ENCODE results near the gene GTF2F1.

- TF ChIP-seq EZH2 (IDR thresholded peaks at IDR 0.05) (no peak), POLR2AphosphoS5 (IDR thresholded peaks at IDR 0.05; ENCODE audit: borderline replicate concordance, low read depth, low read length) (no peak), FOXP2 (optimal IDR thresholded peaks at IDR 0.05; ENCODE audit: control extremely low read depth, extremely low read length, insufficient read depth) (no peak)
Observed at GRCh38 chr19:6354098-6354674, 38.8 kb downstream of the GTF2F1 start.

Data from SK-N-MC (cell line).